ENCODE results near the gene PDE4DIP. TPM values are rescaled to one million over a fixed set of nuclear protein-coding genes. Genes with fewer than 3 reads are reported as not detected.
"Not testable (repeated sequence)": the region's sequence is repeated elsewhere in the genome, so short reads cannot be mapped to it uniquely, and the experiment has no call there.

PDE4DIP gene
- total RNA-seq, 2 experiments from 2014 or later = 21.5 to 22.3 TPM

DNA sequence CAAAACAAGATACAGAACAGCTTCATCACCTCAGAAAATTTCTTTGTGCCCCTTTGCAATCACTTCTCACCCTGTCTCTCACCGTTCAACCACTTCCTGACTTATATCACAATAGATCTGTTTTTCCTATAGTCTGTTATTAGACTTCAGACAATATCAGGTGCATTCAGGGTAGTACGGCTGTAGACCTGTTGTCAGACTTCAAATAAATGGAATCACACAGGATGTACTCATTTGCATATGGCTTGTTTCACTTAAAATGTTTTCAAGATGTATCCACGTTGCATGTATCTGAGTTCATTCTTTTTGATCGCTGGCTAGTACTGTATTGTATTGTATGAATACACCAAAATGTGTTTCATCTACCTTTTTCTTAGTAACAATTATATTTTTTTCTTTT is 104.5 kb downstream of the PDE4DIP start:
- CTCF ChIA-PET; H3K27ac Mint-ChIP-seq; H3K4me3 Mint-ChIP-seq; POLR2A ChIA-PET; H3K27me3 Mint-ChIP-seq (ENCODE audit: low read depth); H3K9me3 Mint-ChIP-seq (ENCODE audit: insufficient read depth); ATAC-seq; DNase-seq; H3K36me3 Mint-ChIP-seq (ENCODE audit: low read depth): not testable (repeated sequence)
- H3K4me1 Mint-ChIP-seq (ENCODE audit: low read depth) = peaks cover 10% of the 10 kb centered on the region

DNA sequence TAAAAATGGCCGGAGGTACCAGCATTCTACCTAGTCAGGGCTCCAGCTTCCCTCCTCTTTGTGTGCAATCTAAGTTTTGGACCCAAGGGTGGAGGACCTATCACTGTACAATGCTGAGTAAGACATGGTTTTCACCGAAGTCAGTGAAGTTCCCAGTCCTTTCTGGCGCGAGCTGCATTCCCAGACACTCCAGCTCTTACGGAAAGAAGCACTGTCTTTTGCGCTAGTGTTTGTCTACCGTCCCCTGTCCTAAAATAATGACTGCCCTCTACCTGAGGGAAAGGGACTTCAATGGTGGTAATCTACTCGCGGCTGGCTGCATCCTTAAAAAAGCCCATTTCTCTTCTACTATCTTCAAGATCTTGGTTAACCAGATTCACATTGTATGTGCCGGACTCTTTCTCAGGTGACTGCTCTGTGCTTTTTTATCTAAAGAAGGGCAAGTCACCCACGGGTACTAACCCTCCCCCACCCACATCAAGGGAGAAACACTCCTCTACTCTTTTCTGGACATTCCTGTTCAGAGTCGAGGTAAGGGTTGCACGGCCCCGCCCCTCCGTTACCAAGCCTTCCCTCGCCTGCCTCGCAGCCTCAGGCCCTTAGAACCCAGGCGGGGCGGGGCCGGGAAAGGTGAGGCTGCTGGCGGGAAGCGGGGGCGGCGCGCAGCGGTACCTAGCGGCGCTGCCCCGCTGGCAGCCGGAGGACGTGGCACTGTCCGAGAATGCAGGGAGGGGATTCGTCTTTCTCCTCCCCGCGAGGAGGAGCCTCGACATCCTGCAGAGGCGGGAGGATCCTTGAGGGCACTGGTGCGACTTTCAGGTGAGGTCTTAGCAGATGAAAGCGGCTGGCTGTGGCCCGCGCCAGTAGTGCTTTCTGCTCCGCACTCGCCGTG is 107.4 kb downstream of the PDE4DIP start:
- H3K9me3 Mint-ChIP-seq (ENCODE audit: insufficient read depth); CTCF ChIA-PET; POLR2A ChIA-PET; H3K36me3 Mint-ChIP-seq (ENCODE audit: low read depth); H3K27me3 Mint-ChIP-seq (ENCODE audit: low read depth): not testable (repeated sequence)
- H3K4me3 Mint-ChIP-seq = peak overlapping the region; percentile 74
- H3K4me1 Mint-ChIP-seq (ENCODE audit: low read depth) = peaks cover 14% of the 10 kb centered on the region
- H3K27ac Mint-ChIP-seq = peak overlapping the region; percentile 84
- ATAC-seq (peak; percentile 88), DNase-seq (peak; percentile 83)

DNA sequence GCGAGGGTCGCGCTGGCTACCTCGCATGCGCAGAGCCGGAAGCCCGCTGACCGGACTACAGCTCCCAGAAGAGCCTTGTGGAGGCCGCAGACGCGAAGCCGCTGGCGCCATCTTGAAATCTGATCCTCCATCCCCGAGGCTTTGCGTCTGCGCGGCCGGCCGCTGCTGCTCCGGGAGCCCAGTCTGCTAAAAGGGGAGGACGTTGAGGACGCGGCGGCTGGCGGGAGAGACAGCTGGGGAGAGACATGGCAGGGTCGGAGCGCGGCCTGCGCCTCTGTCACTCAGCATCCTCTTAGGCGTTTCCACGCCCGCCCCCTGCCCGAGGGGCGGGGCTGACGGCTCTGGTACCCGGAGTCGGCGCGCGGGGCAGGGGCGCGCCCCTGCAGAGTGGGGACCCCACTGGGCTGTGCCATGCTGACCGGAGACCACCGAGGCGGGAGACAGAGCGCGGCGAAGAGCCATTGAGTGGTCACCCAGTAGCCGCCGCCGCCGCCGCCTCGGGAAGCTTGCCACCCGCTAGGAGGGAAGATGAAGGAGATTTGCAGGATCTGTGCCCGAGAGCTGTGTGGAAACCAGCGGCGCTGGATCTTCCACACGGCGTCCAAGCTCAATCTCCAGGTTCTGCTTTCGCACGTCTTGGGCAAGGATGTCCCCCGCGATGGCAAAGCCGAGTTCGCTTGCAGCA is 108.2 kb downstream of the PDE4DIP start:
- peaks cover 14% of the 10 kb centered on the region for H3K4me1 Mint-ChIP-seq (ENCODE audit: low read depth)
- POLR2A ChIA-PET; H3K27me3 Mint-ChIP-seq (ENCODE audit: low read depth); CTCF ChIA-PET; H3K36me3 Mint-ChIP-seq (ENCODE audit: low read depth); H3K9me3 Mint-ChIP-seq (ENCODE audit: insufficient read depth): not testable (repeated sequence)
- DNase-seq (peak; percentile 69), ATAC-seq (peak; percentile 79)
- H3K4me3 Mint-ChIP-seq = peak overlapping the region; percentile 78
- H3K27ac Mint-ChIP-seq = peak overlapping the region; percentile 34

DNA sequence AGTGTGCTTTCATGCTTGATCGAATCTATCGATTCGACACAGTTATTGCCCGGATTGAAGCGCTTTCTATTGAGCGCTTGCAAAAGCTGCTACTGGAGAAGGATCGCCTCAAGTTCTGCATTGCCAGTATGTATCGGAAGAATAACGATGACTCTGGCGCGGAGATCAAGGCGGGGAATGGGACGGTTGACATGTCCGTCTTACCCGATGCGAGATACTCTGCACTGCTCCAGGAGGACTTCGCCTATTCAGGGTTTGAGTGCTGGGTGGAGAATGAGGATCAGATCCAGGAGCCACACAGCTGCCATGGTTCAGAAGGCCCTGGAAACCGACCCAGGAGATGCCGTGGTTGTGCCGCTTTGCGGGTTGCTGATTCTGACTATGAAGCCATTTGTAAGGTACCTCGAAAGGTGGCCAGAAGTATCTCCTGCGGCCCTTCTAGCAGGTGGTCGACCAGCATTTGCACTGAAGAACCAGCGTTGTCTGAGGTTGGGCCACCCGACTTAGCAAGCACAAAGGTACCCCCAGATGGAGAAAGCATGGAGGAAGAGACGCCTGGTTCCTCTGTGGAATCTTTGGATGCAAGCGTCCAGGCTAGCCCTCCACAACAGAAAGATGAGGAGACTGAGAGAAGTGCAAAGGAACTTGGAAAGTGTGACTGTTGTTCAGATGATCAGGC is 108.8 kb downstream of the PDE4DIP start:
- CTCF ChIA-PET = not testable (repeated sequence)
- H3K4me3 Mint-ChIP-seq = peak overlapping the region; percentile 78

DNA sequence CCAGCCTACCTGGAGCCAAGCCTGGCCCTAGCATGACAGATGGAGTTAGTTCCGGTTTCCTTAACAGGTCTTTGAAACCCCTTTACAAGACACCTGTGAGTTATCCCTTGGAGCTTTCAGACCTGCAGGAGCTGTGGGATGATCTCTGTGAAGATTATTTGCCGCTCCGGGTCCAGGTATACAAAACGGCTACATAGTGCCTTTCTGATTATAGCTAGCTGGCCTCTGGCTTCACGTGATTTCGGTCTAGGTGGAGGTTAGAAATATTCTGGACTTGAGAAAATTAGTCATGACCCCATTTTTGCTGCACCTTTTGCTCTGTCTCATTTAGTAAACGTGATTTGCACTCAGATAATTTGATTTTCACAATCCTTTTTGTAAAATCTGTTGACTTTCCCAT is 109.5 kb downstream of the PDE4DIP start:
- H3K27ac Mint-ChIP-seq; H3K9me3 Mint-ChIP-seq (ENCODE audit: insufficient read depth); ATAC-seq; POLR2A ChIA-PET; CTCF ChIA-PET; DNase-seq; H3K27me3 Mint-ChIP-seq (ENCODE audit: low read depth); H3K36me3 Mint-ChIP-seq (ENCODE audit: low read depth): not testable (repeated sequence)
- Mint-ChIP-seq H3K4me3 (peak overlapping the region; percentile 65), H3K4me1 (ENCODE audit: low read depth) (peaks cover 16% of the 10 kb centered on the region)

More for the DNA sequence above, 108.8 kb downstream of the PDE4DIP start:
- H3K27ac Mint-ChIP-seq; ATAC-seq; H3K36me3 Mint-ChIP-seq (ENCODE audit: low read depth); H3K27me3 Mint-ChIP-seq (ENCODE audit: low read depth); POLR2A ChIA-PET; H3K9me3 Mint-ChIP-seq (ENCODE audit: insufficient read depth): not testable (repeated sequence)
- peaks cover 14% of the 10 kb centered on the region for H3K4me1 Mint-ChIP-seq (ENCODE audit: low read depth)
- peak; percentile 38 for DNase-seq

DNA sequence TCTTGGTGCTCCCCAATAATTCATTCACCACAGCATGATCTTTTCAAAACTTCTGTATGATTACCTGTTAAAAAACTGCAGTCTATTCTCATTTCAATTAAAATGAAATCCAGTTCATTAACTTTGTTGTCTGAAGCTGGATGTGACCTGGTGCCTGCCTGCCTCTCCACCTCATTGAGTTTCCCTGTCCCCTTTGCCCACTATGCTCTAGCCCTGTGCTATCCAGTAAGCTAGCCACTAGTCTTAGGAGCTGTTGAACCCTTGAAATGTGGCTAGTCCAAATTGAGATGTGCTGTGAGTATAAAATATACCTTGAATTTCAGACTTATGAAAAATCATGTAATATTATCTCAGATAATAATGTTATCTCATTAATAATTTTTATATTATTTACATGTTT is 114.1 kb downstream of the PDE4DIP start:
- DNase-seq; H3K4me1 Mint-ChIP-seq (ENCODE audit: low read depth); CTCF ChIA-PET; H3K27ac Mint-ChIP-seq; H3K9me3 Mint-ChIP-seq (ENCODE audit: insufficient read depth); POLR2A ChIA-PET; H3K36me3 Mint-ChIP-seq (ENCODE audit: low read depth); H3K27me3 Mint-ChIP-seq (ENCODE audit: low read depth); H3K4me3 Mint-ChIP-seq; ATAC-seq: not testable (repeated sequence)

DNA sequence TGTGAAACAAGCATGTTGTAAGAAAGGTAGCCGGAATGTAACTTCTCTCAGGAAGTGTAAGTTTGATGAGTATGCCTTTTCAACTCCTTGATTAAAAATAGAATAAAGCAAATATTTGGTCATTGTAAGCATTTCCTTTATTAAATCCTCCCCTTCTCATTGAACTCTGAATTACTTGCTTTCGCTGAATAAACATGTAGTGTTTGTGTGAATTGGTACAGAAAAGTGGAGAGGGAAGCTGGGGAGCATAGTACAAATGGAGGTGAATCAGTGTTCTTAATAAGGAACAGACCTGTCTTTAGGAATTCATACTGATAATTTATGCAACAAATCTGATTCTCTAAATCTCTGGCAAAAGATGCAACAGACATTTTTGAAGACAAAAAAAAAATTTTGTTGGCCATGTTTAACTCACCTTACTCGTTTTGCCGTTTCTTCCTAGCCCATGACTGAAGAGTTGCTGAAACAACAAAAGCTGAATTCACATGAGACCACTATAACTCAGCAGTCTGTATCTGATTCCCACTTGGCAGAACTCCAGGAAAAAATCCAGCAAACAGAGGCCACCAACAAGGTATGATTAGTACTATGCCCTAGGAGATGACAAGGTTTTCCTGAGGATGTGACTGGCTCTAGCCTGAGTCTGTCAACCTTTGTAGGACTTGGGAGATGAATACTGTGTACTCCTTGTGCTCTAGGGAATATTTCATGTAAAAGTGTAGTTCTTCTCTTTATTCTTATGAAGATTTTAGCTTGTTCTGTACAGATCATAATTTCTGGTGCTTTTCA is 116.2 kb downstream of the PDE4DIP start:
- DNase-seq; H3K27ac Mint-ChIP-seq; CTCF ChIA-PET; H3K9me3 Mint-ChIP-seq (ENCODE audit: insufficient read depth); POLR2A ChIA-PET; H3K4me3 Mint-ChIP-seq; H3K36me3 Mint-ChIP-seq (ENCODE audit: low read depth); ATAC-seq; H3K27me3 Mint-ChIP-seq (ENCODE audit: low read depth); H3K4me1 Mint-ChIP-seq (ENCODE audit: low read depth): not testable (repeated sequence)

DNA sequence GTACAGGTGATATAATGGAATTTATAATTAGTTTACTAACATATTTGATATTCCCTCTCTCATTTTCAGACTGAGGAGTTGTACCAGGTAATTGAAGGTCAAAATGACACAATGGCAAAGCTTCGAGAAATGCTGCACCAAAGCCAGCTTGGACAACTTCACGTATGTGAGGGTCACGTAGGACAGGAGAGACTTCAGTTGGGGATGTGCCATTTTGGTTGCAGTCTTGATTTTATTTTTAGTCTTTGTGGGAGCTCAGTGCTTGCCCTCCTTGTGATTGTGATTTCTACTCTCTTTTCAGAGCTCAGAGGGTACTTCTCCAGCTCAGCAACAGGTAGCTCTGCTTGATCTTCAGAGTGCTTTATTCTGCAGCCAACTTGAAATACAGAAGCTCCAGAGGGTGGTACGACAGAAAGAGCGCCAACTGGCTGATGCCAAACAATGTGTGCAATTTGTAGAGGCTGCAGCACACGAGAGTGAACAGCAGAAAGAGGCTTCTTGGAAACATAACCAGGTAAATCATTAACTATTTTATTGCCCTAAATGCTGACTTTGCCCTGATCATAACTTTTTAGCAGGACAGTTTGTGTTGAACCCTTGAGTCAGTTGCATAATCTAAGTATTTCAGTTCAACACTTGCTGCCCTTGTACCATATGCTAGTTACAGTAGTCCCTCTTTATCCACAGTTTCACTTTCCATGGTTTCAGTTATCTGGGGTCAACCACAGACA is 118.1 kb downstream of the PDE4DIP start:
- CTCF ChIA-PET; H3K36me3 Mint-ChIP-seq (ENCODE audit: low read depth); H3K27me3 Mint-ChIP-seq (ENCODE audit: low read depth); ATAC-seq; DNase-seq; POLR2A ChIA-PET; H3K27ac Mint-ChIP-seq; H3K4me3 Mint-ChIP-seq; H3K4me1 Mint-ChIP-seq (ENCODE audit: low read depth); H3K9me3 Mint-ChIP-seq (ENCODE audit: insufficient read depth): not testable (repeated sequence)

DNA sequence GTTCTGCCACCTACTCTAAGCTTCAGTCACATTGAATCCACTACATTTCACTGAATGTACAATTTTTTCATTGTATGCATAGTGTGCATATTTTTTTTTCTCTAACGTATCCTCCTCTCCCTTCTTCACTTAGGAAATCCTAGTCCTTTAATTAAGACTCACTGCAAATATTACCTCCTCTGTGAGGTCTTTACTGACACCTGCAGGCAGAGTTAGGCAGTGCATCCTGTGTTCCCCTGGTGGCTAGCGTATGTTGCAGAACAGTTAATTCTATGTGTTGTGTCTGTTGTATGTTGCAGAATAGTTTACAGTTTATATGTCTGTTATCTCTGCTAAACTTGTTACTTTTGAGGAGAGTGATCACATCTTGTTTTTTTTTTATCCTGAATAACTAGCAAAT is 121.9 kb downstream of the PDE4DIP start:
- H3K9me3 Mint-ChIP-seq (ENCODE audit: insufficient read depth); H3K36me3 Mint-ChIP-seq (ENCODE audit: low read depth); H3K4me3 Mint-ChIP-seq; POLR2A ChIA-PET; H3K27me3 Mint-ChIP-seq (ENCODE audit: low read depth); H3K27ac Mint-ChIP-seq; DNase-seq; H3K4me1 Mint-ChIP-seq (ENCODE audit: low read depth); CTCF ChIA-PET: not testable (repeated sequence)
- ATAC-seq = peak; percentile 76

DNA sequence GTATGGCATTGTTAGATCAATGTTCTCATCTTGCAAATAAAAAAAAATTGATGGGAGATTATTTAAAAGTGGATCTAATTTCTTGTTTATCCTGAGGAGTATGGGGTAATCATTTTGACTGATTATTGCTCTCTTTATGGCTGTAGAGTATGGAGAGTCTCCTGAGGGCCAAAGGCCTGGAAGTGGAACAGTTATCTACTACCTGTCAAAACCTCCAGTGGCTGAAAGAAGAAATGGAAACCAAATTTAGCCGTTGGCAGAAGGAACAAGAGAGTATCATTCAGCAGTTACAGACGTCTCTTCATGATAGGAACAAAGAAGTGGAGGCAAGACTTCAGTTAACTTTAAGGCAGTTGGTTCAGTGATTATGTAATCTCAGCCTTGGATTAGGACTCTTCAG is 123.4 kb downstream of the PDE4DIP start:
- H3K27ac Mint-ChIP-seq; POLR2A ChIA-PET; DNase-seq; H3K36me3 Mint-ChIP-seq (ENCODE audit: low read depth); H3K4me3 Mint-ChIP-seq; H3K27me3 Mint-ChIP-seq (ENCODE audit: low read depth); H3K9me3 Mint-ChIP-seq (ENCODE audit: insufficient read depth); ATAC-seq; CTCF ChIA-PET; H3K4me1 Mint-ChIP-seq (ENCODE audit: low read depth): not testable (repeated sequence)

DNA sequence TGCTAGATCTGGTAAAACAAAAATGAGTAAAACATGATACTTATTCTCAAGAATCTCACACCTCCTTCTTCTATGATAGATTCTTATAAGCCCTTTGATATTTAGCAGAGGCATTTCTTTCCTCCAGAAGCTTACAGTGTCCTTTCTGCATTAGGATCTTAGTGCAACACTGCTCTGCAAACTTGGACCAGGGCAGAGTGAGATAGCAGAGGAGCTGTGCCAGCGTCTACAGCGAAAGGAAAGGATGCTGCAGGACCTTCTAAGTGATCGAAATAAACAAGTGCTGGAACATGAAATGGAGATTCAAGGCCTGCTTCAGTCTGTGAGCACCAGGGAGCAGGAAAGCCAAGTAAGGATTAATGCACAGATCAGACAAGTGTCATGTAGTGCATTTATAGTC is 124.5 kb downstream of the PDE4DIP start:
- DNase-seq; H3K27me3 Mint-ChIP-seq (ENCODE audit: low read depth); ATAC-seq; H3K4me1 Mint-ChIP-seq (ENCODE audit: low read depth); H3K9me3 Mint-ChIP-seq (ENCODE audit: insufficient read depth); H3K4me3 Mint-ChIP-seq; H3K36me3 Mint-ChIP-seq (ENCODE audit: low read depth); POLR2A ChIA-PET; CTCF ChIA-PET; H3K27ac Mint-ChIP-seq: not testable (repeated sequence)

All from activated CD8-positive, alpha-beta T cell treated with anti-CD3 and anti-CD28 coated beads, Interleukin-2, amount 10 ng/mL, durations not matched to agents 7 days and 5 days (primary cell).